ENCODE data around the gene TSPEAR.

- TF ChIP-seq CTCF (conservative IDR thresholded peaks at IDR 0.05 in 1 of 2, IDR thresholded peaks at IDR 0.05 in 1 of 2; ENCODE audit: low read depth in 1 of 2, low read length in 2 of 2) = no peak
- no peak for TF ChIP-seq EZH2 (IDR thresholded peaks at IDR 0.05; ENCODE audit: low read length, missing control alignments)
These were observed 209.0 kb downstream of the TSPEAR start for GRCh38 chr21:44502171-44502958.

Measured in fibroblast of lung (primary cell).